SK-N-SH (cell line): ENCODE data around the gene CYP2J2. TPM values are rescaled to one million over a fixed set of nuclear protein-coding genes. Genes with fewer than 3 reads are reported as not detected.

Source experiments
- CTCF ChIA-PET: fragments of 300-600, 350-600 bp; formaldehyde crosslinking; extraction: SDS; loops from one replicate; lab custom pipeline; 2021; lab: Yijun Ruan, JAX
- POLR2A ChIA-PET: fragments of 350-600 bp; sonication (Branson Sonifier 250); formaldehyde crosslinking; extraction: SDS; loops from one replicate; lab custom pipeline; 2020; ENCODE audit warnings: antibody characterized with exemption, inconsistent platforms; lab: Yijun Ruan, JAX
- DNase-seq: peaks from one replicate; pipeline ENCODE4 v3.0.0; 2012
- H2AFZ ChIP-seq: fragments of 200-600 bp; sonication (generic); 2 replicates; pipeline ENCODE4 v1.8.1; 2016; ENCODE audit warnings: antibody characterized with exemption, mild to moderate bottlenecking, low read depth
- H3F3A ChIP-seq: fragments of 200-600 bp; sonication (generic); replicated peaks from 2 replicates; pipeline ENCODE3; 2016; ENCODE audit warnings: antibody characterized with exemption, mild to moderate bottlenecking; ENCODE audit not compliant: insufficient read depth
- H3K27ac ChIP-seq, 2 experiments: fragments of 200-500 bp in 1 of 2; fragments of 200-600 bp in 1 of 2; sonication (Bioruptor generic) in 1 of 2; sonication (generic), shearing (Covaris generic) in 1 of 2; 2 replicates each; pipeline versions ENCODE4 v1.5.1 to v1.6.1; 2014 to 2016; ENCODE audit warnings: low read depth in 2 of 2, inconsistent platforms in 1 of 2, low read length in 1 of 2, mild to moderate bottlenecking in 1 of 2, mixed read lengths in 1 of 2
- H3K27me3 ChIP-seq: fragments of 200-600 bp; sonication (generic), shearing (Covaris generic); 2 replicates; pipeline ENCODE4 v1.6.1; 2016; ENCODE audit warnings: mixed run types; ENCODE audit not compliant: insufficient read depth
- H3K36me3 ChIP-seq, 2 experiments: fragments of 200-500 bp in 1 of 2; fragments of 200-600 bp in 1 of 2; sonication (Bioruptor generic) in 1 of 2; sonication (generic) in 1 of 2; replicated peaks in 1 of 2; 2 replicates each; pipeline versions ENCODE3 to v1.5.1; 2014 to 2016; ENCODE audit warnings: low read length in 1 of 2, mild to moderate bottlenecking in 1 of 2; ENCODE audit not compliant: insufficient read depth in 2 of 2, control insufficient read depth in 1 of 2
- H3K4me1 ChIP-seq, 2 experiments: fragments of 200-500 bp in 1 of 2; fragments of 200-600 bp in 1 of 2; sonication (Bioruptor generic) in 1 of 2; sonication (generic), shearing (Covaris generic) in 1 of 2; 2 replicates each; pipeline versions ENCODE4 v1.5.1 to v1.6.1; 2014 to 2016; ENCODE audit warnings: low read depth in 1 of 2, low read length in 1 of 2, mixed run types in 1 of 2; ENCODE audit not compliant: insufficient read depth in 2 of 2, control insufficient read depth in 1 of 2
- H3K4me2 ChIP-seq: fragments of 200-600 bp; sonication (generic), shearing (Covaris generic); 2 replicates; pipeline ENCODE4 v1.6.1; 2017; ENCODE audit warnings: mixed run types
- H3K4me3 ChIP-seq, 2 experiments: fragments of 200-500 bp in 1 of 2; fragments of 200-600 bp in 1 of 2; sonication (Bioruptor generic) in 1 of 2; sonication (generic), shearing (Covaris generic) in 1 of 2; 2 replicates each; pipeline versions ENCODE4 v1.5.1 to v1.8.1; 2014 to 2016; ENCODE audit warnings: low read depth in 2 of 2, inconsistent platforms in 1 of 2, low read length in 1 of 2, mild to moderate bottlenecking in 1 of 2, mixed read lengths in 1 of 2, moderate library complexity in 1 of 2
- H3K79me2 ChIP-seq: fragments of 200-600 bp; sonication (generic); 2 replicates; pipeline ENCODE4 v1.8.1; 2017; ENCODE audit warnings: mild to moderate bottlenecking; ENCODE audit not compliant: insufficient read depth
- H3K9ac ChIP-seq: fragments of 200-600 bp; sonication (generic); 2 replicates; pipeline ENCODE4 v1.6.1; 2017; ENCODE audit warnings: mixed run types
- H3K9me2 ChIP-seq: fragments of 200-600 bp; sonication (generic); 2 replicates; pipeline ENCODE4 v1.6.1; 2017; ENCODE audit warnings: mixed run types
- H3K9me3 ChIP-seq: fragments of 200-600 bp; sonication (generic); 2 replicates; pipeline ENCODE4 v1.6.1; 2017; ENCODE audit warnings: mixed run types, mild to moderate bottlenecking, moderate library complexity
- H4K20me1 ChIP-seq: fragments of 200-600 bp; sonication (generic); 2 replicates; pipeline ENCODE4 v1.6.1; 2017; ENCODE audit warnings: mild to moderate bottlenecking, mixed run types; ENCODE audit not compliant: insufficient read depth
- CTCF ChIP-seq: fragments of 200-600 bp; sonication (generic); IDR thresholded peaks from 2 replicates; pipeline ENCODE4 v1.6.1; 2017; ENCODE audit warnings: antibody characterized with exemption, mild to moderate bottlenecking, moderate library complexity
- EZH2phosphoT487 ChIP-seq: fragments of 200-600 bp; sonication (generic); IDR thresholded peaks from 2 replicates; pipeline ENCODE4 v1.6.1; 2017; ENCODE audit warnings: low read depth, mixed run types, mild to moderate bottlenecking, antibody characterized with exemption, moderate library complexity, borderline replicate concordance
- FOSL2 ChIP-seq: IDR thresholded peaks from 2 replicates; pipeline ENCODE4 v1.4.0; 2012; ENCODE audit warnings: low read depth, mild to moderate bottlenecking, moderate library complexity, borderline replicate concordance
- FOXJ3 ChIP-seq: sonication (generic); formaldehyde crosslinking; IDR thresholded peaks from 2 replicates; pipeline ENCODE4 v1.5.1; 2020; ENCODE audit warnings: mild to moderate bottlenecking, missing genetic modification reagents
- IRF3 ChIP-seq: fragments of 150-350 bp; IDR thresholded peaks from 2 replicates; pipeline ENCODE4 v1.6.1; 2016; ENCODE audit warnings: mild to moderate bottlenecking, low read depth, low read length
- MAX ChIP-seq: IDR thresholded peaks from 2 replicates; pipeline ENCODE4 v1.4.0; 2012; ENCODE audit warnings: low read depth
- NFIC ChIP-seq: IDR thresholded peaks from 2 replicates; pipeline ENCODE4 v1.4.0; 2012; ENCODE audit warnings: borderline replicate concordance
- POLR2AphosphoS5 ChIP-seq: IDR thresholded peaks from 2 replicates; pipeline ENCODE4 v1.6.1; 2012; ENCODE audit warnings: low read depth, low read length
- RAD21 ChIP-seq: IDR thresholded peaks from 2 replicates; pipeline ENCODE4 v1.6.1; 2012; ENCODE audit warnings: mild to moderate bottlenecking, low read length
- RXRA ChIP-seq: IDR thresholded peaks from 2 replicates; pipeline ENCODE4 v1.4.0; 2012; ENCODE audit warnings: low read depth, mild to moderate bottlenecking, borderline replicate concordance
- TCF12 ChIP-seq: IDR thresholded peaks from 2 replicates; pipeline ENCODE4 v1.4.0; 2012
- YY1 ChIP-seq: IDR thresholded peaks from 2 replicates; pipeline ENCODE4 v1.4.0; 2012; ENCODE audit warnings: low read depth, mild to moderate bottlenecking
- ZBTB33 ChIP-seq: IDR thresholded peaks from 2 replicates; pipeline ENCODE4 v1.4.0; 2012; ENCODE audit warnings: low read depth, borderline replicate concordance
- WGBS: methylation state at CpG from one replicate; pipeline ENCODE4 v1.1.6; 2017; ENCODE audit warnings: low lambda C conversion rate; 5-methylcytosine and 5-hydroxymethylcytosine counted together
- polyA plus RNA-seq, 3 experiments: library from polyadenylated mRNA; depleted of rRNA; stranded (reverse); fragments of >200 nt; gene quantifications; 2 replicates each; pipeline ENCODE4 v1.2.3, GENCODE V29; 2012

CYP2J2 gene
- polyA plus RNA-seq, 1 of the 3 experiments (the other 2 are of a cell fraction), result 1.2 TPM

GRCh38 chr1:59939393-59939792 is 12.8 kb upstream of the CYP2J2 start:
- Histone ChIP-seq H3F3A (no peaks in the 10 kb centered on the region), H3K36me3 (no peaks in the 10 kb centered on the region), H3K79me2 (no peaks in the 10 kb centered on the region), H2AFZ (no peak overlapping the region), H3K4me2 (no peak overlapping the region), H3K27ac (no peak overlapping the region), H3K27me3 (0 out of 2 replicates have a peak, but pooled peaks cover 4% of the 10 kb centered on the region), H4K20me1 (no peaks in the 10 kb centered on the region), H3K9me3 (no peaks in the 10 kb centered on the region), H3K9ac (no peak overlapping the region), H3K9me2 (no peaks in the 10 kb centered on the region), H3K4me3 (no peak overlapping the region), H3K4me1 (no peaks in the 10 kb centered on the region)
- DNase-seq, result no peak
- ChIA-PET CTCF (interaction anchor here (9.2 kb wide), 1 partner anchor 33 kb away, joined by 193 read pairs; no protein-coding TSS in a partner anchor), POLR2A (no interaction called here)
- 25% methylated on average over 4 of the region's 4 CpGs for WGBS
- no peak for TF ChIP-seq MAX
- no peak for TF ChIP-seq FOXJ3 (CRISPR knock-in tag)
- TF ChIP-seq POLR2AphosphoS5, result no peak

GRCh38 chr1:59937636-59938210 is 11.2 kb upstream of the CYP2J2 start:
- no peak for DNase-seq
- POLR2A ChIA-PET, result interaction anchor here (0.6 kb wide), 1 partner anchor 10 kb away, joined by 3 read pairs; no protein-coding TSS in a partner anchor
- Histone ChIP-seq H3K9me3 (no peaks in the 10 kb centered on the region), H3K36me3 (no peaks in the 10 kb centered on the region), H3K4me1 (no peaks in the 10 kb centered on the region), H2AFZ (no peak overlapping the region), H3K4me2 (no peak overlapping the region), H4K20me1 (no peaks in the 10 kb centered on the region), H3K4me3 (no peak overlapping the region), H3K27ac (no peak overlapping the region), H3K27me3 (no peaks in the 10 kb centered on the region), H3F3A (no peaks in the 10 kb centered on the region), H3K9ac (no peak overlapping the region), H3K79me2 (no peaks in the 10 kb centered on the region), H3K9me2 (no peaks in the 10 kb centered on the region)
- WGBS, result 16% methylated on average over 3 of the region's 3 CpGs
- TF ChIP-seq TCF12, result no peak
- no peak for TF ChIP-seq YY1
- no peak for TF ChIP-seq FOSL2
- no peak for TF ChIP-seq CTCF
- CTCF ChIA-PET, result interaction anchor here (1.6 to 1.9 kb wide), 2 partner anchors 10 to 34 kb away, joined by 3 to 10 read pairs; no protein-coding TSS in a partner anchor

GRCh38 chr1:59936358-59936821 is 9.8 kb upstream of the CYP2J2 start:
- Histone ChIP-seq H2AFZ (no peak overlapping the region), H3K27me3 (no peaks in the 10 kb centered on the region), H3K36me3 (no peaks in the 10 kb centered on the region), H3F3A (no peaks in the 10 kb centered on the region), H4K20me1 (no peaks in the 10 kb centered on the region), H3K4me3 (no peak overlapping the region), H3K9ac (no peak overlapping the region), H3K9me2 (no peaks in the 10 kb centered on the region), H3K4me2 (no peak overlapping the region), H3K9me3 (no peaks in the 10 kb centered on the region), H3K27ac (no peak overlapping the region), H3K4me1 (no peaks in the 10 kb centered on the region), H3K79me2 (no peaks in the 10 kb centered on the region)
- CTCF ChIA-PET, result interaction anchor here (1.6 to 1.9 kb wide), 2 partner anchors 11 to 32 kb away, joined by 3 to 10 read pairs; no protein-coding TSS in a partner anchor
- 68% methylated on average over 5 of the region's 5 CpGs for WGBS
- POLR2A ChIA-PET, result no interaction called here
- no peak for DNase-seq
- TF ChIP-seq ZBTB33 (no peak), YY1 (no peak), IRF3 (no peak), RAD21 (no peak), EZH2phosphoT487 (no peak), RXRA (no peak), NFIC (no peak)
